Progenitor cell of endocrine pancreas (in vitro differentiated cells): ENCODE measurements around the gene CLEC12A. TPM values are rescaled to one million over a fixed set of nuclear protein-coding genes. Genes with fewer than 3 reads are reported as not detected.

Experiments
- DNase-seq: peaks from one replicate; pipeline ENCODE4 v3.0.0; 2021; ENCODE audit warnings: low spot score; ENCODE audit not compliant: unreplicated experiment
- H3K27ac Mint-ChIP-seq: 2 replicates; pipeline ENCODE4 v1.8.0; 2021; ENCODE audit warnings: mild to moderate bottlenecking, moderate library complexity, mixed read lengths
- H3K27me3 Mint-ChIP-seq: 2 replicates; pipeline ENCODE4 v1.8.0; 2021; ENCODE audit warnings: mixed read lengths
- H3K36me3 Mint-ChIP-seq: 2 replicates; pipeline ENCODE4 v1.8.0; 2022; ENCODE audit warnings: mixed read lengths; ENCODE audit not compliant: insufficient read depth
- H3K4me1 Mint-ChIP-seq: 2 replicates; pipeline ENCODE4 v1.8.0; 2021; ENCODE audit warnings: low read depth, mixed read lengths
- H3K4me3 Mint-ChIP-seq: 2 replicates; pipeline ENCODE4 v1.8.0; 2021; ENCODE audit warnings: low read depth, mild to moderate bottlenecking, moderate library complexity, mixed read lengths
- H3K9me3 Mint-ChIP-seq: 2 replicates; pipeline ENCODE4 v1.8.0; 2021; ENCODE audit warnings: low read depth, mixed read lengths
- CTCF ChIP-seq: fragments of 200-600 bp; sonication (generic); IDR thresholded peaks from one replicate; pipeline ENCODE4 v1.5.0; 2021; ENCODE audit warnings: antibody characterized with exemption, mild to moderate bottlenecking; ENCODE audit not compliant: unreplicated experiment
- total RNA-seq: library from RNA; stranded (reverse); gene quantifications from 2 replicates; pipeline ENCODE4 v1.2.1, GENCODE V29; 2021

The CLEC12A gene
- total RNA-seq, 1 donor from 2014 or later, result not detected

- no peak for TF ChIP-seq CTCF
Measured at GRCh38 chr12:9977916-9978315, 6.7 kb downstream of the CLEC12A start.

GRCh38 chr12:9980126-9980525 is 8.9 kb downstream of the CLEC12A start:
- no peak overlapping the region for H3K27ac Mint-ChIP-seq
- H3K36me3 Mint-ChIP-seq, result peaks cover 4% of the 10 kb centered on the region
- H3K4me1 Mint-ChIP-seq, result no peaks in the 10 kb centered on the region
- H3K9me3 Mint-ChIP-seq, result peaks cover 18% of the 10 kb centered on the region
- no peaks in the 10 kb centered on the region for H3K27me3 Mint-ChIP-seq
- DNase-seq, result no peak
- no peak for TF ChIP-seq CTCF
- no peak overlapping the region for H3K4me3 Mint-ChIP-seq

More at GRCh38 chr12:9977916-9978315, 6.7 kb downstream of the CLEC12A start:
- H3K27ac Mint-ChIP-seq, result no peak overlapping the region
- peaks cover 21% of the 10 kb centered on the region for H3K9me3 Mint-ChIP-seq
- DNase-seq, result no peak
- H3K4me3 Mint-ChIP-seq, result no peak overlapping the region
- no peaks in the 10 kb centered on the region for H3K27me3 Mint-ChIP-seq
- peaks cover 5% of the 10 kb centered on the region for H3K36me3 Mint-ChIP-seq
- H3K4me1 Mint-ChIP-seq, result no peaks in the 10 kb centered on the region

GRCh38 chr12:9991876-9992275 is 20.7 kb downstream of the CLEC12A start:
- Mint-ChIP-seq H3K36me3 (no peaks in the 10 kb centered on the region), H3K9me3 (peaks cover 9% of the 10 kb centered on the region), H3K4me3 (no peak overlapping the region), H3K27ac (no peak overlapping the region), H3K27me3 (no peaks in the 10 kb centered on the region), H3K4me1 (no peaks in the 10 kb centered on the region)
- no peak for DNase-seq
- no peak for TF ChIP-seq CTCF

GRCh38 chr12:9992296-9992695 is 21.1 kb downstream of the CLEC12A start:
- Mint-ChIP-seq H3K27ac (no peak overlapping the region), H3K36me3 (no peaks in the 10 kb centered on the region), H3K4me3 (no peak overlapping the region), H3K9me3 (peaks cover 9% of the 10 kb centered on the region), H3K4me1 (no peaks in the 10 kb centered on the region), H3K27me3 (no peaks in the 10 kb centered on the region)
- TF ChIP-seq CTCF, result no peak
- no peak for DNase-seq

- Mint-ChIP-seq H3K4me3 (no peak within 1 kb of the TSS), H3K27me3 (no peaks in the 10 kb centered on the region), H3K36me3 (no peaks in the 10 kb centered on the region), H3K27ac (no peak within 1 kb of the TSS), H3K4me1 (no peaks in the 10 kb centered on the region), H3K9me3 (no peaks in the 10 kb centered on the region)
- no peak for DNase-seq
- TF ChIP-seq CTCF, result no peak
Measured at GRCh38 chr12:9999016-9999415, 27.8 kb downstream of the CLEC12A start, which contains the start of gene CLEC1B. Gene CLEC1B (minus strand): TSS chr12:9999121. CDS start chr12:9999100, 21 bp downstream.
